ENCODE measurements around the gene OR4D11.

OR4D11 gene

DNA sequence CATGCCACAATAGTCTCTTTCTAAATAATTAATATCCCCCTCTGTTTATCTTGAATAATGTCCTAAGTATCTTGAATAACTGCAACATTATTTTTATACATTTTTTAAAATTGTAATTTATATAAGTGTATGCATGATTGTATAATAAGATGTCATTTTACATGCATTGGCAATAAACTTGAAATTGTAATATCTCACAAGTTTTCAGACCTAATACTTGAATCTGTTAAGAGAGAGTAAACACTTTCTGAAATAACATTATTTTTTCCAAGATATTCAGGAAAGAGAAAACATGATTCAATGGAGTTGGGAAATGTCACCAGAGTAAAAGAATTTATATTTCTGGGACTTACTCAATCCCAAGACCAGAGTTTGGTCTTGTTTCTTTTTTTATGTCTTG lies at the start of gene OR4D11:
OR4D11 (plus strand) TSS at position 301 of the 400 bp plus-strand sequence; CDS start at position 301, 0 bp downstream.
- Histone ChIP-seq H3K36me3 (ENCODE audit: control insufficient read depth in 5 of 5, insufficient read depth in 5 of 5, low read length in 5 of 5) (no peaks in the 10 kb centered on the region), H3K27ac (ENCODE audit: low read depth, low read length) (no peak within 1 kb of the TSS), H3K9me3 (ENCODE audit: control insufficient read depth in 5 of 5, low read length in 5 of 5) (no peaks in the 10 kb centered on the region), H3K4me1 (ENCODE audit: control insufficient read depth in 5 of 5, insufficient read depth in 5 of 5, low read length in 5 of 5) (no peaks in the 10 kb centered on the region), H3K27me3 (ENCODE audit: control insufficient read depth in 5 of 5, insufficient read depth in 4 of 5, low read length in 5 of 5) (no peaks in the 10 kb centered on the region), H3K4me3 (ENCODE audit: low read depth in 1 of 5, low read length in 5 of 5) (no peak within 1 kb of the TSS), H3K9ac (ENCODE audit: low read length in 5 of 5) (no peak within 1 kb of the TSS)

DNA sequence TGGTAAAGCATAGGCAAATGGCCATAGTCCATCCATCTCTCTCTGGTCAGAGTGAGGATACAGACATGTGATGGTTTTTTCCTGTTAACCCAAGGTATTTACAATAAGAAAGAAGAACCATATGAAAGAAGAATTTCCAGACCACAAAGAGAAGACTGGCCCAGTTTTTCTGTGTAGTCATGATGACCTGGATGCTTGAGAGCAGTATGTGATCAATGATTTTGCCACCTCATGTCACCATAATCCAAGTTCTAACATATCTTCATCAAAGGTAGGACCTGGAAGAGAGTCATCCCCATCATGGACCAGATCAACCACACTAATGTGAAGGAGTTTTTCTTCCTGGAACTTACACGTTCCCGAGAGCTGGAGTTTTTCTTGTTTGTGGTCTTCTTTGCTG lies 46.7 kb upstream of the OR4D11 start, which contains the start of gene OR4D6:
OR4D6 (plus strand) TSS at position 301 of the 400 bp plus-strand sequence; CDS start at position 301, 0 bp downstream.
- no peak within 1 kb of the TSS for H3K4me3 ChIP-seq (ENCODE audit: low read depth in 1 of 5, low read length in 5 of 5)
- no peaks in the 10 kb centered on the region for H3K27me3 ChIP-seq (ENCODE audit: control insufficient read depth in 5 of 5, insufficient read depth in 4 of 5, low read length in 5 of 5)
- no peaks in the 10 kb centered on the region for H3K36me3 ChIP-seq (ENCODE audit: control insufficient read depth in 5 of 5, insufficient read depth in 5 of 5, low read length in 5 of 5)
- no peak within 1 kb of the TSS for H3K9ac ChIP-seq (ENCODE audit: low read length in 5 of 5)
- H3K27ac ChIP-seq (ENCODE audit: low read depth, low read length): no peak within 1 kb of the TSS
- H3K4me1 ChIP-seq (ENCODE audit: control insufficient read depth in 5 of 5, insufficient read depth in 5 of 5, low read length in 5 of 5): no peaks in the 10 kb centered on the region
- no peaks in the 10 kb centered on the region for H3K9me3 ChIP-seq (ENCODE audit: control insufficient read depth in 5 of 5, low read length in 5 of 5)

DNA sequence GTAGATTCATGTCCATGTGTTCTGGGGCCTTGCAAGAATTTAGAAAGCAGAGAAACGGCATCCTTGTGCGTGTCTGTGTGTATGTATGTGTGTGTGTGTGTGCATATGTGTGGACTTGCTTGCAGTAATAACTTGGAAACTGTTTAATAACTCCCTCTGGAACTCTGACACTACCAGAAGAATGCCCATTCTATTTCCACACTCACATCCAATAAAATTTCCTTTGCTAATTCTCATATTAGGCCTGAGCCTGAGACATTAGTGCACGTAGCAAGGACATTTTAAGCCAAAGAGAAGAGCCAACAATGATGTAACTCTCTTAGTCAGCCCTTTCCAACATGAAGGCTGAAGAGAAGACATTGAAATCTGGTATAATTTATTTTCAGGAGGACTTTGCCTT lies 43.5 kb upstream of the OR4D11 start:
- Histone ChIP-seq H3K36me3 (ENCODE audit: control insufficient read depth in 5 of 5, insufficient read depth in 5 of 5, low read length in 5 of 5) (no peaks in the 10 kb centered on the region), H3K4me3 (ENCODE audit: low read depth in 1 of 5, low read length in 5 of 5) (no peak overlapping the region), H3K9ac (ENCODE audit: low read length in 5 of 5) (no peak overlapping the region), H3K9me3 (ENCODE audit: control insufficient read depth in 5 of 5, low read length in 5 of 5) (no peaks in the 10 kb centered on the region), H3K27ac (ENCODE audit: low read depth, low read length) (no peak overlapping the region), H3K4me1 (ENCODE audit: control insufficient read depth in 5 of 5, insufficient read depth in 5 of 5, low read length in 5 of 5) (no peaks in the 10 kb centered on the region), H3K27me3 (ENCODE audit: control insufficient read depth in 5 of 5, insufficient read depth in 4 of 5, low read length in 5 of 5) (no peaks in the 10 kb centered on the region)

DNA sequence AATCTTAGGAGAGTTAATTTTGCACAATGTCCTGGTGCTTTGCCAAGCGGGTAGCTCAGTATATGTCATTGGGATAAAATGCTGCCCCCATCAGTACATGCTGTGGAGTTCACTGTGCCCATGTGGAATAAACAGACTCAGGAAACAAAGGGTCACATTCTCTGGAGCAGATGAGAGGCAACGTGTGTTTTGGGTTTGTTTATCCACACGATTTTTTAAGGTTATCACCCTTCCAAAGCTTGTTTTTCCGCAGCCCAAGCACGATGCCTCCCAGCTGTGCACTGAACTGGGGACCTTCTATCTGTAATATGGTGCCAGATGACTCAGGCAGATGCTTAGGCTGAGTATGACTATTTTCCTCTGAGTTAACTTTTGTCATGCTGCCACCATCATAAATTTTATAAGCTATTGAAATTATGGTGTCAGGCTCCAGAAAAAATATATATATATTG lies 40.2 kb upstream of the OR4D11 start:
- H3K9me3 ChIP-seq (ENCODE audit: control insufficient read depth in 5 of 5, low read length in 5 of 5): no peaks in the 10 kb centered on the region
- H3K27me3 ChIP-seq (ENCODE audit: control insufficient read depth in 5 of 5, insufficient read depth in 4 of 5, low read length in 5 of 5): no peaks in the 10 kb centered on the region
- H3K9ac ChIP-seq (ENCODE audit: low read length in 5 of 5): no peak overlapping the region
- H3K27ac ChIP-seq (ENCODE audit: low read depth, low read length): no peak overlapping the region
- no peak overlapping the region for H3K4me3 ChIP-seq (ENCODE audit: low read depth in 1 of 5, low read length in 5 of 5)
- H3K4me1 ChIP-seq (ENCODE audit: control insufficient read depth in 5 of 5, insufficient read depth in 5 of 5, low read length in 5 of 5): no peaks in the 10 kb centered on the region
- no peaks in the 10 kb centered on the region for H3K36me3 ChIP-seq (ENCODE audit: control insufficient read depth in 5 of 5, insufficient read depth in 5 of 5, low read length in 5 of 5)

DNA sequence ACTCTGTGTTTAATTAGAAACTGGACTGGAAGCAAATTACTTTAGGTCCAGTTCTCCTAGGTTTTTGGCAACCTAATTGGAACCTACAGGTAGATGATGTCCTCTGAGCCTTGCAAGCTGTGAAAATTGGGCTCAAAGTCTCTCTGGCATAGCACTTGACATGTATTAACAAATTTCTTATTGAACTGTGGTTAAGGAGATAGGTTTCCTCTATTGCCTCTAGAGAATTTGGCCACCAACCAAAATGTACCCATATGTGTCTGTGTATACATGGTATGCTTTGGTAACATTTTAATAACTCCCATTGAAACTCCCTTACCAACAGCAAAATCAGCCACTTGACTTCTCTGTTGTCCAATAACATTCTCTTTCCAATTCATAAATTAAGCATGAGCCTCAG lies 30.4 kb upstream of the OR4D11 start, which contains the start of gene OR4D10:
OR4D10 (plus strand) TSS at position 301 of the 400 bp plus-strand sequence. CDS start 4,115 bp downstream, outside the sequence.
- no peak within 1 kb of the TSS for H3K27ac ChIP-seq (ENCODE audit: low read depth, low read length)
- H3K27me3 ChIP-seq (ENCODE audit: control insufficient read depth in 5 of 5, insufficient read depth in 4 of 5, low read length in 5 of 5): no peaks in the 10 kb centered on the region
- no peaks in the 10 kb centered on the region for H3K4me1 ChIP-seq (ENCODE audit: control insufficient read depth in 5 of 5, insufficient read depth in 5 of 5, low read length in 5 of 5)
- no peak within 1 kb of the TSS for H3K4me3 ChIP-seq (ENCODE audit: low read depth in 1 of 5, low read length in 5 of 5)
- H3K36me3 ChIP-seq (ENCODE audit: control insufficient read depth in 5 of 5, insufficient read depth in 5 of 5, low read length in 5 of 5): no peaks in the 10 kb centered on the region
- no peak within 1 kb of the TSS for H3K9ac ChIP-seq (ENCODE audit: low read length in 5 of 5)
- H3K9me3 ChIP-seq (ENCODE audit: control insufficient read depth in 5 of 5, low read length in 5 of 5): no peaks in the 10 kb centered on the region

DNA sequence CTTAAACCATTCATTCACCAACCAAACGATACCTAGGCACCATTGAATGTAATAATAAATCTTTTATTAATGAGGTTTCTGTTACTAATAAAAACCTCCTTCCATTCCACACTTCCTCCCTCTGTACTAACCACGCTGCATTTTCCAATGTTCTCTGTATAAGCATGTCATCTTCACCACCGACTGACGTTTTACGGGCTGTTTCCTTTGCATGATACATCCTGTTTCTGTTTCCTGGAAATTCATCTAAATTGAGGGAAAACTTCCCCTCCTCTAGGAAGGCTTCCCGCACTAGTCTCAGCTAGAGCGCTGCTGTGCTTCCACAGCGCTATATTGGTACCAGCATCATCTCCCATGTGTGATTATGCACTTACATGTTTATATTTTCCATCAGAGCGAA lies 28.2 kb upstream of the OR4D11 start:
- Histone ChIP-seq H3K27ac (ENCODE audit: low read depth, low read length) (no peak overlapping the region), H3K9me3 (ENCODE audit: control insufficient read depth in 5 of 5, low read length in 5 of 5) (no peaks in the 10 kb centered on the region), H3K4me3 (ENCODE audit: low read depth in 1 of 5, low read length in 5 of 5) (no peak overlapping the region), H3K27me3 (ENCODE audit: control insufficient read depth in 5 of 5, insufficient read depth in 4 of 5, low read length in 5 of 5) (no peaks in the 10 kb centered on the region), H3K36me3 (ENCODE audit: control insufficient read depth in 5 of 5, insufficient read depth in 5 of 5, low read length in 5 of 5) (no peaks in the 10 kb centered on the region), H3K4me1 (ENCODE audit: control insufficient read depth in 5 of 5, insufficient read depth in 5 of 5, low read length in 5 of 5) (peaks cover 0 to 4% (median 0%) of the 10 kb centered on the region in 5 donors), H3K9ac (ENCODE audit: low read length in 5 of 5) (no peak overlapping the region)

DNA sequence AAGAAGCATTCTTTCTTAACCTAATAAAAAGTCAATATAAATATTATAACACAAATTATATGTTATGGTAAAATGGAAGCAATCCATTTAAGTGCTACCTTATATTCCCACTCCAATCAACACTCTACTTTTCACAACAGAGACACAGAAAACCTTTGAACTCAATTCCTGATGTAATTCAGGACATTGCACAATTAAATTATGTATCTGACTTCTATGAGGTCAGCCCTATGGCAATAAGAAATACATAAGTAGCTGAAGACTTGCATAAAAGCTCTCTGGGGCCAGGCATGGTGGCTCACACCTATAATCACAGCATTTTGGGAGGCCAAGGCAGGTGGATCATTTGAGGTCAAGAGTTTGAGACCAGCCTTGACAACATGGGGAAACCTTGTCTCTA lies 23.5 kb upstream of the OR4D11 start:
- H3K4me1 ChIP-seq (ENCODE audit: control insufficient read depth in 5 of 5, insufficient read depth in 5 of 5, low read length in 5 of 5): peaks cover 0 to 4% (median 0%) of the 10 kb centered on the region in 5 donors
- no peaks in the 10 kb centered on the region for H3K9me3 ChIP-seq (ENCODE audit: control insufficient read depth in 5 of 5, low read length in 5 of 5)

DNA sequence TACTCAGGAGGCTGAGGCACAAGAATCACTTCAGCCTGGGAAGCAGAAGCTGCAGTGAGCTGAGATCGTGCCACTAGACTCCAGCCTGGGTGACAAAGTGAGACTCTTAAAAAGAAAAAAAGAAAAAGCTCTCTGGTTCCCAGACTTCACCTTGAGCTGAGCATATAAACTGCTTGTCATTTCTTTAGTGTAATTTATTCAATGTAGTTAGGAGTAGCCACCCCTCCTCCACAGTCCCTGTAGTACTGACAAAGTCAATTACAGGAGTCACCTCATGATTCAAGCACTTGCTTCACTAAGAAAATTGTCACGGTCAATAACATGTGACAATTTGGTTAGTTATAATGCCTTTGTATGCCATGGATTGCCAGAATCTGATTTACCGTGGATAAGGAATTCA lies 23.0 kb upstream of the OR4D11 start:
- H3K9me3 ChIP-seq (ENCODE audit: control insufficient read depth in 5 of 5, low read length in 5 of 5): no peaks in the 10 kb centered on the region
- H3K4me1 ChIP-seq (ENCODE audit: control insufficient read depth in 5 of 5, insufficient read depth in 5 of 5, low read length in 5 of 5): peaks cover 0 to 4% (median 0%) of the 10 kb centered on the region in 5 donors
- H3K9ac ChIP-seq (ENCODE audit: low read length in 5 of 5): no peak overlapping the region
- H3K36me3 ChIP-seq (ENCODE audit: control insufficient read depth in 5 of 5, insufficient read depth in 5 of 5, low read length in 5 of 5): no peaks in the 10 kb centered on the region
- no peaks in the 10 kb centered on the region for H3K27me3 ChIP-seq (ENCODE audit: control insufficient read depth in 5 of 5, insufficient read depth in 4 of 5, low read length in 5 of 5)
- no peak overlapping the region for H3K27ac ChIP-seq (ENCODE audit: low read depth, low read length)
- no peak overlapping the region for H3K4me3 ChIP-seq (ENCODE audit: low read depth in 1 of 5, low read length in 5 of 5)

More for the DNA sequence above, 23.5 kb upstream of the OR4D11 start:
- Histone ChIP-seq H3K27me3 (ENCODE audit: control insufficient read depth in 5 of 5, insufficient read depth in 4 of 5, low read length in 5 of 5) (no peaks in the 10 kb centered on the region), H3K4me3 (ENCODE audit: low read depth in 1 of 5, low read length in 5 of 5) (no peak overlapping the region), H3K27ac (ENCODE audit: low read depth, low read length) (no peak overlapping the region), H3K9ac (ENCODE audit: low read length in 5 of 5) (no peak overlapping the region), H3K36me3 (ENCODE audit: control insufficient read depth in 5 of 5, insufficient read depth in 5 of 5, low read length in 5 of 5) (no peaks in the 10 kb centered on the region)

DNA sequence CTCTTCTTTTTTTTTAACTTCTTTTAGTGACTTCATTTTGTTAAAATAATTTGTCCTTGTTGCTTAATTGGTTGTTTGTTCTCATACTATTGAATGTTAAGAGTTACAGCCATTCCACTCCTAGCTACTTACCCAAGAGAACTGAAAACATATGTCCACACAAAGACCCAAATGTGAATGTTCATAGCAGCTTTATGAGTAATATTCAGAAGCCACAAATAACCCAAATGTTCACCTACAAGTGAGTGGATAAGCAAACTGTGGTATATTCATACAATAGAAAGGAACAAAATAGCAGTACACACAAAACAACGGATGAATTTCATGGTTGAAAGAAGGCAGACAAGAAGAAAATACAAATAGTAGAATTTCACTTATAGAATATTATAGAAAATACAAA lies 1.4 kb upstream of the OR4D11 start:
- no peak overlapping the region for H3K9ac ChIP-seq (ENCODE audit: low read length in 5 of 5)

DNA sequence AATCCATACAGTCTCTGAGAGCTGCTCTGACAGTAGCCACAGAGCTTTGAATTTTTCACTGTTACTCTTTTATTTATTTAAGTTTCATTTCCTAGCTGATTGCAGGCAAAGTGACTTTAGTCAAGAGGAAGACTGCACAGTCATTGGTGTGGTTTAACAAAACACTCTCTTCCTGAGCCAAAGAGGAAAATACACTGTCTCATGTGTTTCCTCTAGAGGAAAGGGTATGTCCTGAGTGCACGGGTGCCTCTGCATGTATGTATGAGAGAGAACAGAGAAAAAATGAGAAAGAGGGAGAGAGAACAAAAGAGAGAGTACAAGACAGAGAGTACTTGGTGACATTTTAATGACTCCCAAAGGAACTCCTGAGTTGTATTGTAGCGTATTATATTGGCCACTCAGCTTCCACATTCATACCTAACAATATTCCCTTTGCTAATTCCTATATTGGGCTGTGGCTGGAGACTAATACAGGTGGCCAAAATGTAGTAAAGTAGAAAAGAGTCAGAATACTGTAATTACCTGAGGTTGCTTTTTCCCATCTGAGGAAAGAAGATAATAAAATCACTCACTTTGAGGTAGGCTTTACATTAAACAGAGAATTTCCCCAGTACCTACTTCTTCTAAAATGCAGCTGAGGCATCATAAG lies 7.7 kb downstream of the OR4D11 start, which contains the start of gene OR4D9:
OR4D9 (plus strand) TSS at position 599 of the 649 bp plus-strand sequence. CDS start 3,374 bp downstream, outside the sequence.
- Histone ChIP-seq H3K36me3 (ENCODE audit: control insufficient read depth in 5 of 5, insufficient read depth in 5 of 5, low read length in 5 of 5) (no peaks in the 10 kb centered on the region), H3K27me3 (ENCODE audit: control insufficient read depth in 5 of 5, insufficient read depth in 4 of 5, low read length in 5 of 5) (peaks cover 0 to 3% (median 0%) of the 10 kb centered on the region in 5 donors), H3K4me3 (ENCODE audit: low read depth in 1 of 5, low read length in 5 of 5) (peak within 1 kb of the TSS in 1 of 5 donors; percentile 28), H3K9me3 (ENCODE audit: control insufficient read depth in 5 of 5, low read length in 5 of 5) (no peaks in the 10 kb centered on the region), H3K9ac (ENCODE audit: low read length in 5 of 5) (no peak within 1 kb of the TSS), H3K4me1 (ENCODE audit: control insufficient read depth in 5 of 5, insufficient read depth in 5 of 5, low read length in 5 of 5) (peaks cover 0 to 23% (median 7%) of the 10 kb centered on the region in 5 donors), H3K27ac (ENCODE audit: low read depth, low read length) (no peak within 1 kb of the TSS)

More for the DNA sequence above, 1.4 kb upstream of the OR4D11 start:
- H3K36me3 ChIP-seq (ENCODE audit: control insufficient read depth in 5 of 5, insufficient read depth in 5 of 5, low read length in 5 of 5): no peaks in the 10 kb centered on the region
- no peak overlapping the region for H3K27ac ChIP-seq (ENCODE audit: low read depth, low read length)
- H3K27me3 ChIP-seq (ENCODE audit: control insufficient read depth in 5 of 5, insufficient read depth in 4 of 5, low read length in 5 of 5): no peaks in the 10 kb centered on the region
- H3K4me3 ChIP-seq (ENCODE audit: low read depth in 1 of 5, low read length in 5 of 5): no peak overlapping the region
- H3K9me3 ChIP-seq (ENCODE audit: control insufficient read depth in 5 of 5, low read length in 5 of 5): no peaks in the 10 kb centered on the region
- no peaks in the 10 kb centered on the region for H3K4me1 ChIP-seq (ENCODE audit: control insufficient read depth in 5 of 5, insufficient read depth in 5 of 5, low read length in 5 of 5)
